Gastrocnemius medialis (tissue), 4 donors: ENCODE measurements around the gene CTNNA2. TPM values are rescaled to one million over a fixed set of nuclear protein-coding genes. Genes with fewer than 3 reads are reported as not detected.

Experiments used
- ATAC-seq, 2 donors: fragments of 150-250 bp; one replicate each; pipeline ENCODE4 v1.9.1; 2016
- DNase-seq, 2 donors: peaks; one replicate each; pipeline ENCODE4 v3.0.0-alpha.2; 2019
- H3K27ac ChIP-seq, 4 donors: fragments of 200-600 bp; sonication (generic); 1 replicate in 1 of 4; 2 replicates in 3 of 4; pipeline ENCODE4 v1.5.1; 2016 to 2018; ENCODE audit warnings: mild to moderate bottlenecking in 2 of 4, moderate library complexity in 1 of 4
- H3K27me3 ChIP-seq, 3 donors: fragments of 200-600 bp; sonication (generic) in 2 of 3; 1 replicate in 1 of 3; 2 replicates in 2 of 3; pipeline versions ENCODE4 v1.5.1 to v1.6.0; 2016 to 2019; ENCODE audit warnings: mild to moderate bottlenecking in 1 of 3, moderate library complexity in 1 of 3
- H3K36me3 ChIP-seq, 2 donors: fragments of 200-600 bp; sonication (generic) in 1 of 2; one replicate each; pipeline ENCODE4 v1.5.1; 2017 to 2018
- H3K4me1 ChIP-seq, 2 donors: fragments of 200-600 bp; sonication (generic) in 1 of 2; one replicate each; pipeline ENCODE4 v1.5.1; 2016 to 2017; ENCODE audit warnings: mild to moderate bottlenecking in 2 of 2
- H3K4me3 ChIP-seq, 4 donors: fragments of 200-600 bp; sonication (generic) in 3 of 4; 1 replicate in 1 of 4; 2 replicates in 3 of 4; pipeline ENCODE4 v1.5.1; 2016 to 2019; ENCODE audit warnings: mild to moderate bottlenecking in 2 of 4
- H3K9me3 ChIP-seq, 3 donors: fragments of 200-600 bp; sonication (generic) in 2 of 3; 1 replicate in 1 of 3; 2 replicates in 2 of 3; pipeline ENCODE4 v1.5.1; 2016 to 2019
- POLR2A ChIP-seq, 2 donors: fragments of 450-650 bp; IDR thresholded peaks; one replicate each; pipeline ENCODE4 v1.6.1; 2017; ENCODE audit warnings: antibody characterized with exemption in 2 of 2, mild to moderate bottlenecking in 2 of 2, moderate library complexity in 2 of 2
- in situ Hi-C, 4 donors: fragments of 200-750 bp; cut with MboI; loops; one replicate each; pipeline versions ENCODE4 v1.15.0 to v1.8.0; 2017; ENCODE audit warnings: low sequenced_read_pairs in 4 of 4
- intact Hi-C: fragments of 100-400 bp; cut with DNase I; formaldehyde crosslinking; loops from one replicate; pipeline ENCODE4 v1.15.1; 2023; ENCODE audit warnings: low total_unique reads
- total RNA-seq, 4 donors: library from RNA; depleted of rRNA; stranded (reverse); fragments of >200 nt; gene quantifications; one replicate each; pipeline versions ENCODE4 v1.1.0 to v1.2.3, GENCODE V29; 2016
- TF ChIP-seq, protein P1 (sequence below), 5 experiments: fragments of 450-650 bp in 3 of 5; fragments of 200-600 bp in 2 of 5; sonication (generic) in 2 of 5; IDR thresholded peaks in 4 of 5; conservative IDR thresholded peaks in 1 of 5; 1 replicate in 4 of 5; 2 replicates in 1 of 5; pipeline ENCODE4 v1.5.1; 2016 to 2019; ENCODE audit warnings: antibody characterized with exemption in 5 of 5, mild to moderate bottlenecking in 3 of 5, moderate library complexity in 3 of 5

CTNNA2 gene
- total RNA-seq, 4 donors from 2014 or later, result not detected

DNA sequence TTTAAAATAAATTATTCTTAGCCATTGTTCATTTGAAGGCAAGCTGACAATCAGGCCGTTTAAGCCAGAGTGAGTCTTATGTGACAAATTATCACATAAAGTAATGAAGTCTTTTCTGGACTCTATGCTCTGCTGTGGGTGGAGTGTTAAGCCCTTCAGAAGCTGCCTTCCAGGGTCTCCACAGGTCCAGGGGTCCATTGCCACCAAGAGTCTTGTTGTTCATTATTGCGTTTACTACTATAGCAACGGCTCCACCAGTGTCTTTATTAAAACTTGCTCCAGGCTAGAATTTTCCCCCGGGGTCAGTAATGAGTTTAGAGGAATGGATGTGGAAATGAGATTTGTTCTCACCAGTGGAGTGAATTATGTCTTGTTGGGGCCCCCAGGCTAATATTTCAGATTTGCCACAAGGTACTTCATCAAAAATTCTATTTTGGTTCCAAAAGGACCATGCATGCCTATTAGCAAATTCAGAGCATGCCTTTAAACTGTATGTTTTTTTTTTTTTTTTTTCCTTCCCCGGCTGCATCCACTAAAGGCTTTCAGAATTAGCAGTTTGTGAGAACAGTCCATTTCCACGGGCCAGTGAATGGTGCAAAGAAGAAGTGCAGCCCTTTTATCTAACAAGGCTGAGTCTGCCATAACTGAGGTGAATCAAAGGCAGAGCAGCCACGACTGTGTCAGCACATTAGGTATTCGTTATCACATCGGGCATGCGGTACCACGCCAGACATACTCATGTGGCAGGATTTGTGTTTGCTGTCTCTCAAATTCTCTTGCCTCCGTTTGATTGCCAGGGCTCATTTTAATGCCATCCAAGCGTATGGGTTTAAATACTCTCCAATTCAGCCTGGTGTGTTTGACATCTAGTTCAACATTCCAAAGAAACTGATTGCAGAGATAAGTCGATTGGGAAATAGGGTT lies 817.9 kb downstream of the CTNNA2 start:
- intact Hi-C loops, result no loop called here
- TF ChIP-seq, protein P1, sequence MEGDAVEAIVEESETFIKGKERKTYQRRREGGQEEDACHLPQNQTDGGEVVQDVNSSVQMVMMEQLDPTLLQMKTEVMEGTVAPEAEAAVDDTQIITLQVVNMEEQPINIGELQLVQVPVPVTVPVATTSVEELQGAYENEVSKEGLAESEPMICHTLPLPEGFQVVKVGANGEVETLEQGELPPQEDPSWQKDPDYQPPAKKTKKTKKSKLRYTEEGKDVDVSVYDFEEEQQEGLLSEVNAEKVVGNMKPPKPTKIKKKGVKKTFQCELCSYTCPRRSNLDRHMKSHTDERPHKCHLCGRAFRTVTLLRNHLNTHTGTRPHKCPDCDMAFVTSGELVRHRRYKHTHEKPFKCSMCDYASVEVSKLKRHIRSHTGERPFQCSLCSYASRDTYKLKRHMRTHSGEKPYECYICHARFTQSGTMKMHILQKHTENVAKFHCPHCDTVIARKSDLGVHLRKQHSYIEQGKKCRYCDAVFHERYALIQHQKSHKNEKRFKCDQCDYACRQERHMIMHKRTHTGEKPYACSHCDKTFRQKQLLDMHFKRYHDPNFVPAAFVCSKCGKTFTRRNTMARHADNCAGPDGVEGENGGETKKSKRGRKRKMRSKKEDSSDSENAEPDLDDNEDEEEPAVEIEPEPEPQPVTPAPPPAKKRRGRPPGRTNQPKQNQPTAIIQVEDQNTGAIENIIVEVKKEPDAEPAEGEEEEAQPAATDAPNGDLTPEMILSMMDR (IDR thresholded peaks at IDR 0.05 in 4 of 5, conservative IDR thresholded peaks at IDR 0.05 in 1 of 5), result no peak
- no peak for TF ChIP-seq POLR2A (IDR thresholded peaks at IDR 0.05)
- no peaks in the 10 kb centered on the region for H3K4me1 ChIP-seq

DNA sequence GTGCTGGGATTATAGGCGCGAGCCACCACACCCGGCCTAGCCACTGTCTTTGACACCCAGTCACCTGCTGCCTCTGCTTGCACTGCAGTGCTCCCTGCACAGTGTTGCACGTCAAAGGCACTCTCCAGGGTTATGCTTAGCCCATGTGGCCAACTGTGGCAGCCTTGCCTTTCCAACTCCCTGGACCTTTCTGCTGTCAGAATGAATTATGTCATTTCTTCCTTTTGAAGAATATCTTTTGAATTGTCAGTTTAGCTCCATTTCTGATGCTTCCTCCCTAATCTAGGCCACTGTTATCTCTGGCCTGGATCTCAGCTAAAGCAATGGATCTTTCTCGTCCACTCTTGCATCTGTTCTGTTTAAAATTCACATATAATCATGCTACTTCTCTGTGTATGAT lies 821.0 kb downstream of the CTNNA2 start:
- intact Hi-C loops, result no loop called here
- in situ Hi-C loops, result no loop called here
- H3K27ac ChIP-seq, result no peak overlapping the region
- no peaks in the 10 kb centered on the region for H3K4me1 ChIP-seq
- no peaks in the 10 kb centered on the region for H3K9me3 ChIP-seq
- ATAC-seq (no peak), DNase-seq (no peak)
- H3K27me3 ChIP-seq, result no peaks in the 10 kb centered on the region
- H3K4me3 ChIP-seq, result no peak overlapping the region
- no peaks in the 10 kb centered on the region for H3K36me3 ChIP-seq
- TF ChIP-seq, protein P1 (IDR thresholded peaks at IDR 0.05 in 4 of 5, conservative IDR thresholded peaks at IDR 0.05 in 1 of 5), result no peak
- TF ChIP-seq POLR2A (IDR thresholded peaks at IDR 0.05), result no peak

More for the DNA sequence above, 817.9 kb downstream of the CTNNA2 start:
- no peaks in the 10 kb centered on the region for H3K9me3 ChIP-seq
- H3K4me3 ChIP-seq, result no peak overlapping the region
- no peak overlapping the region for H3K27ac ChIP-seq
- ATAC-seq, result no peak
- DNase-seq, result no peak
- H3K36me3 ChIP-seq, result no peaks in the 10 kb centered on the region
- H3K27me3 ChIP-seq, result no peaks in the 10 kb centered on the region
- in situ Hi-C loops, result no loop called here

DNA sequence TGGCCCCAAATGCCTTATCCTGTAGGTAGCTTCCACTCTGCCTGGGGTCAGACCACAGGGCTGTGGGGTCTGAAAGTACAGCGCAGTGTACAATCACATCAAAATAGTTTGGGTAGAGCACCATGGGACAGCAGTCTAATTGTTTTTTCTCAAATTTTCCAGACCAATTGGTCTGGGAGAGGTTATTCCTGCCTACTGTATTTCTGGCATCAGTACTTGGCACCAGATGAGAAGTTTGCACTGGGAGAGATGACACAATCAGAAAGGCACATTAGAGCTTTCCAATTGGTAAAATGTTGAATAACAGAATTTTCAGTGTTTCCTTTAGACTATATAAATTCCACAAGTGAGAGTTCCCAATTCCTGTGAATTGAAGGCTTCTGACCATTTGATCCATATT lies 822.6 kb downstream of the CTNNA2 start:
- intact Hi-C loops (no loop called here), in situ Hi-C loops (no loop called here)
- H3K27me3 ChIP-seq, result no peaks in the 10 kb centered on the region
- no peaks in the 10 kb centered on the region for H3K9me3 ChIP-seq
- H3K4me3 ChIP-seq, result no peak overlapping the region
- no peak overlapping the region for H3K27ac ChIP-seq
- ATAC-seq, result no peak
- H3K4me1 ChIP-seq, result no peaks in the 10 kb centered on the region
- DNase-seq, result no peak
- TF ChIP-seq, protein P1 (IDR thresholded peaks at IDR 0.05 in 4 of 5, conservative IDR thresholded peaks at IDR 0.05 in 1 of 5), result no peak
- TF ChIP-seq POLR2A (IDR thresholded peaks at IDR 0.05), result no peak
- H3K36me3 ChIP-seq, result no peaks in the 10 kb centered on the region

DNA sequence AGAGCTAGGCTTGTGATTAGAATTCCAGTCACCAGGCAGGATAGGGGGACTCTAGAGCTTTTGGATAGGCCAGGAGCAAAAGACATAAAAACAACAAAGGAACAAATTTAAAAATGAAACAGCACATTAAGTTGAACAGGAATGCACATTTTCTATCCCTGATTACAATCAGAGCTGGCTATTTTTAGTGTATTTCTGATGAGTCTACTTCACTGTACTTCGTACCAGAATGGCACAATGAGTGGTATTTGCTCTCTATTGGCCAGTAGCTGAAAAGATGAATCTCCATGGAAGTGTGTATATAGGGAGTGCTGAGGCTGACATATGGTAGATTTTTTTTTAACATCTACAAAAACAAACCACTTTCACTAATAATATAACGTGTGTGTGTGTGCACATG lies 825.9 kb downstream of the CTNNA2 start:
- Histone ChIP-seq H3K4me1 (no peaks in the 10 kb centered on the region), H3K27me3 (no peaks in the 10 kb centered on the region), H3K9me3 (no peaks in the 10 kb centered on the region), H3K36me3 (no peaks in the 10 kb centered on the region), H3K4me3 (no peak overlapping the region), H3K27ac (no peak overlapping the region)
- intact Hi-C loops (no loop called here), in situ Hi-C loops (no loop called here)
- TF ChIP-seq POLR2A (IDR thresholded peaks at IDR 0.05), result no peak
- TF ChIP-seq, protein P1 (IDR thresholded peaks at IDR 0.05 in 4 of 5, conservative IDR thresholded peaks at IDR 0.05 in 1 of 5), result no peak
- ATAC-seq, result no peak
- DNase-seq, result no peak
